AG04450 (cell line): ENCODE data around the gene SFTPB. TPM values are rescaled to one million over a fixed set of nuclear protein-coding genes. Genes with fewer than 3 reads are reported as not detected.
"Not testable (repeated sequence)": the region's sequence is repeated elsewhere in the genome, so short reads cannot be mapped to it uniquely, and the experiment has no call there.

Source experiments
- CTCF ChIA-PET: fragments of 300-600, 350-600 bp; formaldehyde crosslinking; extraction: SDS; loops from one replicate; lab custom pipeline; 2022; ENCODE audit warnings: antibody characterized with exemption, inconsistent platforms; lab: Charles Lee
- POLR2A ChIA-PET: fragments of 350-600 bp; formaldehyde crosslinking; extraction: SDS; loops from one replicate; lab custom pipeline; 2021; ENCODE audit warnings: antibody characterized with exemption, inconsistent platforms; lab: Yijun Ruan, JAX
- DNase-seq: peaks from one replicate; pipeline ENCODE4 v3.0.0-alpha.2; 2011; ENCODE audit warnings: low read depth, low spot score
- H3K27ac ChIP-seq: one replicate; pipeline ENCODE4 v1.5.1; 2012; ENCODE audit warnings: low read depth, low read length, control low read depth
- H3K27me3 ChIP-seq: one replicate; pipeline ENCODE4 v1.6.0; 2012; ENCODE audit warnings: low read length; ENCODE audit not compliant: control insufficient read depth, insufficient read depth
- H3K4me3 ChIP-seq: 2 replicates; pipeline ENCODE4 v1.5.1; 2011; ENCODE audit warnings: mild to moderate bottlenecking, low read depth, low read length, control low read depth
- H3K9me3 ChIP-seq: 2 replicates; pipeline ENCODE4 v1.5.1; 2012; ENCODE audit warnings: low read length; ENCODE audit not compliant: control insufficient read depth, insufficient read depth
- polyA plus RNA-seq: library from polyadenylated mRNA; depleted of rRNA; stranded (reverse); fragments of >200 nt; gene quantifications from 2 replicates; pipeline ENCODE4 v1.2.3, GENCODE V29; 2011
- TF ChIP-seq, protein P1 (sequence below): IDR thresholded peaks from 2 replicates; pipeline ENCODE4 v1.5.1; 2011; ENCODE audit warnings: low read depth, low read length, control low read depth, inconsistent platforms

SFTPB gene
- polyA plus RNA-seq, 1 experiment = not detected

DNA sequence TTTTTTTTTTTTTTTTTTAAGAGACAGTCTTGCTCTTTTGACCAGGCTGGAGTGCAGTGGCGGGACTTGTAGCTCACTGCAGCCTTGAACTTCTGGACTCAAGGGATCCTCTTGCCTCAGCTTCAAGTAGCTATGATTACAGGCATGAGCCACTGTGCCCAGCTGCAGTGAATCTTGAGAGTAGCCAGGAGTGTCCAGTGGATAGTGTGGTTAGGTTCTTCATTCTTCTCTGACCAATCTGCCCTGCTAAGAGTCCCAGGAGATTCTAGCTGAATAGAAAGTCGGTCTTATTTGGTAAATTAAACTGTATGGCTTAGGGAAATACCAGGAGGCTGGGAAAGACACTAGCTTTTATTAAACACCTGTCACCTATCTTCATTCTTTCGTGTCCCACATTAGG lies 36.7 kb downstream of the SFTPB start:
- Histone ChIP-seq H3K27ac (no peak overlapping the region), H3K9me3 (no peaks in the 10 kb centered on the region), H3K4me3 (no peak overlapping the region), H3K27me3 (no peaks in the 10 kb centered on the region)
- no peak for DNase-seq
- ChIA-PET POLR2A (interaction anchor here (0.7 kb wide), 1 partner anchor 213 kb away, joined by 11 read pairs; the partner anchor contains the start of gene SH2D6), CTCF (interaction anchor here (0.6 to 1.3 kb wide), 2 partner anchors 17 kb away, joined by 3 to 6 read pairs; no protein-coding TSS in a partner anchor)
- TF ChIP-seq, protein P1, sequence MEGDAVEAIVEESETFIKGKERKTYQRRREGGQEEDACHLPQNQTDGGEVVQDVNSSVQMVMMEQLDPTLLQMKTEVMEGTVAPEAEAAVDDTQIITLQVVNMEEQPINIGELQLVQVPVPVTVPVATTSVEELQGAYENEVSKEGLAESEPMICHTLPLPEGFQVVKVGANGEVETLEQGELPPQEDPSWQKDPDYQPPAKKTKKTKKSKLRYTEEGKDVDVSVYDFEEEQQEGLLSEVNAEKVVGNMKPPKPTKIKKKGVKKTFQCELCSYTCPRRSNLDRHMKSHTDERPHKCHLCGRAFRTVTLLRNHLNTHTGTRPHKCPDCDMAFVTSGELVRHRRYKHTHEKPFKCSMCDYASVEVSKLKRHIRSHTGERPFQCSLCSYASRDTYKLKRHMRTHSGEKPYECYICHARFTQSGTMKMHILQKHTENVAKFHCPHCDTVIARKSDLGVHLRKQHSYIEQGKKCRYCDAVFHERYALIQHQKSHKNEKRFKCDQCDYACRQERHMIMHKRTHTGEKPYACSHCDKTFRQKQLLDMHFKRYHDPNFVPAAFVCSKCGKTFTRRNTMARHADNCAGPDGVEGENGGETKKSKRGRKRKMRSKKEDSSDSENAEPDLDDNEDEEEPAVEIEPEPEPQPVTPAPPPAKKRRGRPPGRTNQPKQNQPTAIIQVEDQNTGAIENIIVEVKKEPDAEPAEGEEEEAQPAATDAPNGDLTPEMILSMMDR = no peak

DNA sequence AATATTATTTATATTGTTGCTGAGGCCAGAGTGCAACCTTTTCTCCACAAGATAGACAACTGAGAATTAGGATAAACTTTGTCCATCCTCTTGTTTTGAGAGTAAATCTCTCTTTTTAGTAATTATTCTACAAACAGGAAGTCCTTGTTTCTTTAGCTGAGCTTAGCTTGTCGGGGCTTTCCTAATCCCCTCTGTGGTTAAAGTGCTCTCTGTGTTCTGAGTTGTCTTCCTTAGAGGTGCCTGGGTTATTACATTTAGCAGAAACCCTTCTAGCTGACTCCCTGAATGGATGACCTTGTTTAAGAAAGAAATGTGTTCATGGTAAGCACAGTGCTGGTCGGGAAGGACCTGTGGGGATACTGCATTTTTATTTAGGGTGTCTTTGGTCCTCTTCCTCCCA lies 39.3 kb downstream of the SFTPB start:
- CTCF ChIA-PET = interaction anchor here (1.4 to 3.1 kb wide), 2 partner anchors 8 to 79 kb away, joined by 3 to 20 read pairs; no protein-coding TSS in a partner anchor
- Histone ChIP-seq H3K9me3 (no peaks in the 10 kb centered on the region), H3K4me3 (no peak overlapping the region), H3K27me3 (no peaks in the 10 kb centered on the region), H3K27ac (no peak overlapping the region)
- POLR2A ChIA-PET = interaction anchor here (0.7 to 0.9 kb wide), 2 partner anchors 12 to 27 kb away, joined by 3 to 9 read pairs; partner anchors contain the start of gene USP39
- no peak for DNase-seq
- TF ChIP-seq, protein P1 = no peak

DNA sequence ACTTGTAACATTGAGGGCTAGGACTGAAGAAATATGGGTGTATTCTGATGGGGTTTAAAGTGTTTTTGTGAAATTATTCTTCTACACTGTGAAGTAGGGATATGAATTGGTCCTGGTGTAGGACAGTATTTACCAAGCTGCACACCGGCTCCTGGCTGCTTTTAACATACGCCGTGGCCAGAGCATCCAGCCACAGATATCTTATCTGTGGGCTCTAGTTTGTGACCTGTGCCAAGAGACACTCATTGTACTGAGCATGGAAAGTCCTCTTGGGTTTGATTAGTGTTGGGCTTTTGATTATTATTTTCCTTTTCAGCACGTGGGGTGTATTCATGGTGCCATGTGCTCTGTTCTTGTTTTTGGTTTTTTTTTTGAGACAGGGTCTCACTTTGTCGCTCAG lies 44.0 kb downstream of the SFTPB start:
- Histone ChIP-seq H3K4me3 (no peak overlapping the region), H3K27ac (no peak overlapping the region), H3K27me3 (no peaks in the 10 kb centered on the region), H3K9me3 (no peaks in the 10 kb centered on the region)
- DNase-seq = no peak
- ChIA-PET CTCF (interaction anchor here (0.7 kb wide), 1 partner anchor 103 kb away, joined by 3 read pairs; no protein-coding TSS in a partner anchor), POLR2A (no interaction called here)
- TF ChIP-seq, protein P1 = no peak

DNA sequence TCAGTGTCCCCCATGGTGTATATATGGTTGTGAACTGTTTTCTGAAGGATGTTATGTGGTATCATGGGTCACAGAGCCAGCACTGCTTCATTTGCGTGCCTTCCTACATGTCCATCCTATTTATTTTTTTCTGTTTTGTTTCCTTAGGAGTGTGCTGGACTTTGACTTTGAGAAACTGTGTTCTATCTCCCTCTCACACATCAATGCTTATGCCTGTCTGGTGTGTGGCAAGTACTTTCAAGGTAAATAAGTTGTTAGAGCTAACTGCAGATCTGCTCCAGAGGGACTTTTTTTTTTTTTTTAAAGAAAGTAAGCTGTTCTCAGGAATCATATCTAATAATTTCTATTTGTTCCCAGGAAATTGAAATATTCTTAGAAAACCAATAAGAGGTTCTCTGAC lies 46.7 kb downstream of the SFTPB start:
- TF ChIP-seq, protein P1 = no peak
- POLR2A ChIA-PET = interaction anchor here (0.6 to 0.7 kb wide), 2 partner anchors 10 to 151 kb away, joined by 3 read pairs; partner anchors contain the start of gene C2orf68
- no peaks in the 10 kb centered on the region for H3K27me3 ChIP-seq
- H3K9me3 ChIP-seq = no peaks in the 10 kb centered on the region
- DNase-seq = no peak
- no peak overlapping the region for H3K27ac ChIP-seq
- CTCF ChIA-PET = interaction anchor here (1.5 to 4.7 kb wide), 2 partner anchors 15 to 27 kb away, joined by 3 to 49 read pairs; no protein-coding TSS in a partner anchor
- no peak overlapping the region for H3K4me3 ChIP-seq

DNA sequence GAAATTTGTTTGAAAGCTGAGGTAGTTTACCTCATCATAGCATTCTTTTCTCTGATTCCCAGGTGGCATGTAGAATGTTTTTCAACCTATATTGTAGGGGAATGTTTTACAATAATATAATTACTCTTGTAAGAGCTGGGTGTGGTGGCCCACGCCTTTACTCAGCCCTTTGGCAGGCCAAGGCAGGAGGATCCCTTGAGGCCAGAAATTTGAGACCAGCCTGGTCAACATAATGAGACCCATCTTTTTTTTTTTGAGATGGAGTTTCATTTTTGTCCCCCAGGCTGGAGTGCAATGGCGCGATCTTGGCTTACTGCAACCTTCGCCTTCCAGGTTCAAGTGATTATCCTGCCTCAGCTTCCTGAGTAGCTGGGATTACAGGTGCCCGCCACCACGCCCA lies 48.4 kb downstream of the SFTPB start:
- POLR2A ChIA-PET = interaction anchor here (0.5 kb wide), 1 partner anchor 14 kb away, joined by 5 read pairs; no protein-coding TSS in a partner anchor
- Histone ChIP-seq H3K27me3 (no peaks in the 10 kb centered on the region), H3K9me3 (no peaks in the 10 kb centered on the region), H3K4me3 (no peak overlapping the region), H3K27ac (no peak overlapping the region)
- CTCF ChIA-PET = interaction anchor here (4.7 kb wide), 1 partner anchor 17 kb away, joined by 49 read pairs; no protein-coding TSS in a partner anchor
- no peak for DNase-seq
- TF ChIP-seq, protein P1 = no peak

DNA sequence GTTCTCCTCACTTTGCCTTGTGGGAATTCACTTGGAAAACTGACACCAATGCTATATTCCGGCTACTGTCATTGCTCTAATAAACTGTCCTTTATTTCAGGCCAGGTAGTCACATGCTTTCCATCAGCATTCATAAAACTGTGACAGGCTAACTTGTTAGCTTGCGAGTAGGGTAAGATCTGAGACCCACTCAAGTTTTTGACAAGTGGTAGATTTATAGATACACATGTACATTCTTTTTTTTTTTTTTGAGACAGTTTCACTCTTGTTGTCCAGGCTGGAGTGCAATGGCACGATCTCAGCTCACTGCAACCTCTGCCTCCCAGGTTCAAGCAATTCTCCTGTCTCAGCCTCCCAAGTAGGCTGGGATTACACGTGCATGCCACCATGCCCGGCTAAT lies 50.3 kb downstream of the SFTPB start:
- H3K27me3 ChIP-seq, H3K27ac ChIP-seq, H3K9me3 ChIP-seq, DNase-seq: not testable (repeated sequence)
- ChIA-PET CTCF (interaction anchor here (1.2 to 2.0 kb wide), 2 partner anchors 19 to 65 kb away, joined by 4 to 15 read pairs; no protein-coding TSS in a partner anchor), POLR2A (interaction anchor here (0.5 kb wide), 1 partner anchor 236 kb away, joined by 3 read pairs; no protein-coding TSS in a partner anchor)
- peak overlapping the region; percentile 89 for H3K4me3 ChIP-seq
